ENCODE measurements around the gene PBX2. TPM values are rescaled to one million over a fixed set of nuclear protein-coding genes. Genes with fewer than 3 reads are reported as not detected.
"Not testable (repeated sequence)": the region's sequence is repeated elsewhere in the genome, so short reads cannot be mapped to it uniquely, and the experiment has no call there.

Gene PBX2
- total and polyA plus RNA-seq, 2 donors: 28.1 to 76.9 TPM

DNA sequence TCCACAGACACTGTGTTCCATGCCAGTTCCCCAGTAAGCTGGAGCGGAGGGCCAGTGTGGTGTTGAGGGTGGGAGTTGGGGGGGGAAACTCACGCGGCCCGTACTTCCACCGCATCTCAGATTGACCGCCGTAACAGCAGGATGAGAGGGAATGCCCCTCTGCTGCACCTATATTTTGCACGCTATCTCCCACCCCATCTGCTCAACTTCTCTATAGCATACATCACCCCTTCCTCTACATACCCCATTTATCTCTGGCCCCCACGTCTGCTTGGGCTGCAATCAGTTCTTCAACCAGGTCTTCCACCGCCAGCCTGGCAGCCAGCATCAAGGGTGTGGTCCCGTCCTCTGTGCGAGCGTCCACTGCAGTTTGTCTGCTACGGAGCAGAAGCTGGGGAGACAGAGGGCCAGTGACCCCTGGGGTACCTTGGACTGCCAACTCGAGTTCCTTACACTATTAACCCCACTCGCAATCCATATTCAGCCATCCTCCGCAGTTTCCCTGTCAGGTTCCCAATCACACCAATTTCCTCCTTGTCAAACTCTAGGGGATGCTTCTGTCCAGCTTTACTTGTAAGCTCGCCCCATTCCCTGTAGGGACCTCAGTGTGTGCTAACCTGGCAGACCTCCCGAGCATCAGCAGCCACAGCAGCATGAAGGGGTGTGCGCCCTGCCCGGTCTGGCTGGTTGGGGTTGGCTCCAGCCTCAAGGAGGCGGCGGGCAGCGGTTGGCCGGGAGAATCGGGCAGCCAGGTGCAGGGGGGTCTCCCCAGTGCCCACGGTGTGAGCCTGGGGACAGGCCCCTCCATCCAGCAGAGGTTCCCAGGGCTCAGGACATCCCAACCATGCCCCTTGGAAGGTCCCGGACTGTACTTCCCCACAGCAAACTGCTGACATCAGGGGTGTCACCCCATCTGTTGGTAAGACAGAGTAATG lies 6.9 kb upstream of the PBX2 start:
- peaks cover 0 to 5% of the 10 kb centered on the region in 2 donors for H3K9me3 ChIP-seq (ENCODE audit: control insufficient read depth in 2 of 2, insufficient read depth in 1 of 2, low read length in 1 of 2)
- WGBS: 54% methylated on average over 28 of the region's 28 CpGs
- peak overlapping the region; percentile 94 to 95 for H3K27ac ChIP-seq (ENCODE audit: low read depth in 1 of 2, low read length in 1 of 2)
- H3K4me3 ChIP-seq (ENCODE audit: low read length in 2 of 2): peak overlapping the region; percentile 85 to 92
- DNase-seq (ENCODE audit: low read depth in 6 of 9, low spot score in 9 of 9): no peak
- H3K36me3 ChIP-seq (ENCODE audit: control insufficient read depth in 2 of 2, insufficient read depth in 2 of 2, low read length in 1 of 2): no peaks in the 10 kb centered on the region
- H3K27me3 ChIP-seq (ENCODE audit: control insufficient read depth in 2 of 2, insufficient read depth in 1 of 2, low read length in 1 of 2): no peaks in the 10 kb centered on the region
- peaks cover 24 to 55% of the 10 kb centered on the region in 2 donors for H3K4me1 ChIP-seq (ENCODE audit: control insufficient read depth in 2 of 2, insufficient read depth in 2 of 2, low read length in 2 of 2)

DNA sequence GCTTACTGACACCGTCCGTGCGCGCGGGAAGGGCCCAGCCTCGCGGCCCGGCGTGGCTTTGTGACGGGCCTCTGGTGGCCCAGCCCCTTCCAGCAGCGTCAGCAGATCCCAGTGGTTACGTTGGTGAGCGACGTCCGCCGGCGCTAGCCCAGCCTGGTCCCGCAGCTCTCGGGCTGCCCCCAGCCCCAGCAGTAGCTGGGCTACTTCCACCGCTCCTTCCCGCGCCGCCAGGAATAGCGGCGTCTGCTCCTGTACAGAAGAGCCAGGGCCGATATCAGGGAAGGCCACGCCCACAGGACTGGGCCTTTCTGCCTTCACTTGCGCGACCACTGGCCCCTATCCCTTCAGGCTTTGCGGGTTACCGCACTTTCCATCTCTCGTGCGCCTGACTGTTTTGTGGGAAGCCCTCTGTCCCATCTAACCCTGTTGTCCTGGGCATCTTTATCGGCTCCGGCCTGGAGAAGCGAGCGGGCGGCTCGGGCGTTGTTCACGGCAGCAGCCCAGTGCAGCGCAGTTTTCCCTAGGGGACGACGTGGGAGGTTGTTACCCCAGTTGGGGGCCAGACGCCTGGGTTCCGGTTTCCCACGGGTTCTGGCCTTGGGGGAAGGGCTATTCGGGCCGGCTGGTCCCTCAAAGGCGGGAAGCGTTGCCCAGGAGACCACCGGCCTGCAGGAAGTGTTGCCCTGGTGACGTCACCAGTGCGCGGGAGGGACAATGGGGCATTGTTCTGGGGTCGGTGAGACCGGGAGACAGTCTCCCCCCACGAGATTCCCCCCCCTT lies 6.1 kb upstream of the PBX2 start:
- Histone ChIP-seq H3K27me3 (ENCODE audit: control insufficient read depth in 2 of 2, insufficient read depth in 1 of 2, low read length in 1 of 2) (no peaks in the 10 kb centered on the region), H3K4me1 (ENCODE audit: control insufficient read depth in 2 of 2, insufficient read depth in 2 of 2, low read length in 2 of 2) (peaks cover 27 to 55% of the 10 kb centered on the region in 2 donors), H3K9me3 (ENCODE audit: control insufficient read depth in 2 of 2, insufficient read depth in 1 of 2, low read length in 1 of 2) (peaks cover 0 to 5% of the 10 kb centered on the region in 2 donors), H3K27ac (ENCODE audit: low read depth in 1 of 2, low read length in 1 of 2) (peak overlapping the region; percentile 94 to 95), H3K4me3 (ENCODE audit: low read length in 2 of 2) (peak overlapping the region; percentile 85 to 92), H3K36me3 (ENCODE audit: control insufficient read depth in 2 of 2, insufficient read depth in 2 of 2, low read length in 1 of 2) (peaks cover 4 to 5% of the 10 kb centered on the region in 2 donors)
- DNase-seq (ENCODE audit: low read depth in 6 of 9, low spot score in 9 of 9): peak in 3 of 9 donors; percentile 63 to 73 (median 69)
- WGBS: under 1% methylated on average over 58 of the region's 58 CpGs

DNA sequence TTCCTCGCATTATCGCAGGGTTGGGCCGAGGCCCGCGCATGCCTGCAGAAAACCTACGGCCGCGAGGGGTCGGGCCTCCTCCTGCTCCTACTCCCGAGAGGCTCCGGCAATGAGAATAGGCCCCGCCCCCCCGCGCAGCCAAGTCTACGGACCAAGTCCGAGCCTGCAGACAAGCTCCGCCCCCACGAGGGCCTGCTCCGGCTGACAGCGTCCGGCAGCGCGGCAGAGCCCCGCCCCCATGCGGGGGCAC lies 5.6 kb upstream of the PBX2 start:
- WGBS: under 1% methylated on average over 25 of the region's 25 CpGs
- Histone ChIP-seq H3K4me1 (ENCODE audit: control insufficient read depth in 2 of 2, insufficient read depth in 2 of 2, low read length in 2 of 2) (peaks cover 28 to 60% of the 10 kb centered on the region in 2 donors), H3K27me3 (ENCODE audit: control insufficient read depth in 2 of 2, insufficient read depth in 1 of 2, low read length in 1 of 2) (no peaks in the 10 kb centered on the region), H3K27ac (ENCODE audit: low read depth in 1 of 2, low read length in 1 of 2) (peak overlapping the region; percentile 94 to 95), H3K9me3 (ENCODE audit: control insufficient read depth in 2 of 2, insufficient read depth in 1 of 2, low read length in 1 of 2) (peaks cover 0 to 5% of the 10 kb centered on the region in 2 donors), H3K4me3 (ENCODE audit: low read length in 2 of 2) (peak overlapping the region; percentile 85 to 92), H3K36me3 (ENCODE audit: control insufficient read depth in 2 of 2, insufficient read depth in 2 of 2, low read length in 1 of 2) (peaks cover 6 to 7% of the 10 kb centered on the region in 2 donors)
- DNase-seq (ENCODE audit: low read depth in 6 of 9, low spot score in 9 of 9): peak; percentile 90 to 99 (median 97)

DNA sequence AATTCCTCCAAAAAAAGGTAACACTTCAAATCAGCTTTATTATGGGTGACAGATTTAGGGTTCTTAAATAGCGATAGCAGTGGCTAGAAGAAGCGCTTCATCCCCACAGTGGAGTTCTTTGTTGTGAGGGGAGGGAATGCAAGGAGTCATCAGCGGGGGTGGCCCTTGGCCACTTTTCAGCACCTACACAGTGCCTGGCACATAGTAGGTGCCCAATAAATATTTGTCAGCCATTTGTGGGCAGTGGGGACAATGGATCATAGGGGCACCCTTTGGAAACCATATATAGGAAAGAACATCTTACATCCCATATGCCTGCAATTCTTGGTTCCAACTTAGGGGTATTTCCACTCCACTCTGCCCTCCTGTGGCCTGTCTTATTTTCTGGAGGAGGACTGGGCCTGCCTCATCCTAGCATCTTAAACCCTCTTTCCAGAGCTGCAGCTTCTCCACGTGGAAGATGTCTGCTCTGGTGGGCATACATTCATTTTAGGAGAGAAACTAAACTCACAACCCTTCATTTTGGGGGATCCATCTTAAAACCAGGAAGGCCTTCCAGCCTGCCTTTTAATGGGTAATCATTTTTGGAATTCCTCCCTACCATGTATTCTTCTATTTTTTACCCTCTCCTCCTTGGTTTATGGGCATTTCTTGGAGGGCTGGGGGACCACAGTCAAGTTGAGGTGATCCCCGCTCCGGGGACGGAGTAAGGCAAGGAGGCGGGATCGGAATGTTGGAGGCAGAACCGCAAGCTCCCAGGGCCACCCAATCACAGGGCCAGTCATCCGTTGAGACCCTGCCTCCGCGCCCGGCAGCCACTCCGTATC lies 5.0 kb upstream of the PBX2 start:
- WGBS: 18% methylated on average over 15 of the region's 15 CpGs
- Histone ChIP-seq H3K27ac (ENCODE audit: low read depth in 1 of 2, low read length in 1 of 2) (peak overlapping the region; percentile 86 to 94), H3K4me3 (ENCODE audit: low read length in 2 of 2) (peak overlapping the region; percentile 85 to 92), H3K4me1 (ENCODE audit: control insufficient read depth in 2 of 2, insufficient read depth in 2 of 2, low read length in 2 of 2) (peaks cover 28 to 64% of the 10 kb centered on the region in 2 donors), H3K9me3 (ENCODE audit: control insufficient read depth in 2 of 2, insufficient read depth in 1 of 2, low read length in 1 of 2) (peaks cover 0 to 5% of the 10 kb centered on the region in 2 donors), H3K36me3 (ENCODE audit: control insufficient read depth in 2 of 2, insufficient read depth in 2 of 2, low read length in 1 of 2) (peaks cover 6 to 7% of the 10 kb centered on the region in 2 donors), H3K27me3 (ENCODE audit: control insufficient read depth in 2 of 2, insufficient read depth in 1 of 2, low read length in 1 of 2) (no peaks in the 10 kb centered on the region)
- peak in 1 of 9 donors; percentile 76 for DNase-seq (ENCODE audit: low read depth in 6 of 9, low spot score in 9 of 9)

DNA sequence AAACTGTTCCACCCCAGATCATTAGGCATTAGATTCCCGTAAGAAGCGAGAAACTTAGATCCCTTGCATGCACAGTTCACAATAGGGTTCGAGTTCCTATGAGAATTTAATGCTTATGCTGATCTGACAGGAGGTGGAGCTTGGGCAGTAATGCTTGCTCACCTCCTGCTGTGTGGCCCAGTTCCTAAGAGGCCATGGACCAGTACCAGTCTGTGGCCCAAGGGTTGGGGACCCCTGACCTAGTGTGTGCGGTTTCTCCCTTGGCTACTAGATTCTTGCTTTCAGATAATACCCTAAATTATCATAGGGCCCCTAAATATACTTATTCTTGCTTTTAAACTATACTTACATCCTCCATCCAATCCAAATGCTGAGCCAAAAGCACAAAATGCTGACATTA lies 4.4 kb upstream of the PBX2 start:
- 99% methylated on average over 4 of the region's 4 CpGs for WGBS
- H3K4me1 ChIP-seq (ENCODE audit: control insufficient read depth in 2 of 2, insufficient read depth in 2 of 2, low read length in 2 of 2): peaks cover 28 to 64% of the 10 kb centered on the region in 2 donors

DNA sequence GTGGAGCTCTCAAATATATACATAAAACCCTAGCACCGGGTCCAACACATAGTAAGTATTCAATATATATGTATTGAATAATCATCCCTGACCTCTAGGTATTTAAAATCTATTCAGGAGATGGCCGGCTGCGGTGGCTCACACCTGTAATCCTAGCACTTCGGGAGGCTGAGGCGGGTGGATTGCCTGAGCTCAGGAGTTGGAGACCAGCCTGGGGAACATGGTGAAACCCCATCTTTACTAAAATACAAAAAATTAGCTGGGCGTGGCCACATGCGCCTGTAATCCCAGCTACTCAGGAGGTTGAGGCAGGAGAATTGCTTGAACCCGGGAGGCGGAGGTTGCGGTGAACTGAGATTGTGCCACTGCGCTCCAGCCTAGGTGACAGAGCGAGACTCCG lies 3.1 kb upstream of the PBX2 start:
- peak overlapping the region; percentile 93 to 94 for H3K27ac ChIP-seq (ENCODE audit: low read depth in 1 of 2, low read length in 1 of 2)
- peaks cover 13 to 17% of the 10 kb centered on the region in 2 donors for H3K36me3 ChIP-seq (ENCODE audit: control insufficient read depth in 2 of 2, insufficient read depth in 2 of 2, low read length in 1 of 2)
- H3K4me3 ChIP-seq (ENCODE audit: low read length in 2 of 2): peak overlapping the region; percentile 92 to 97
- not testable (repeated sequence) for DNase-seq (ENCODE audit: low read depth in 6 of 9, low spot score in 9 of 9); H3K27me3 ChIP-seq (ENCODE audit: control insufficient read depth in 2 of 2, insufficient read depth in 1 of 2, low read length in 1 of 2)
- 68% methylated on average over 13 of the region's 13 CpGs for WGBS
- H3K4me1 ChIP-seq (ENCODE audit: control insufficient read depth in 2 of 2, insufficient read depth in 2 of 2, low read length in 2 of 2): peaks cover 38 to 77% of the 10 kb centered on the region in 2 donors
- peaks cover 0 to 13% of the 10 kb centered on the region in 2 donors for H3K9me3 ChIP-seq (ENCODE audit: control insufficient read depth in 2 of 2, insufficient read depth in 1 of 2, low read length in 1 of 2)

More for the DNA sequence above, 4.4 kb upstream of the PBX2 start:
- peaks cover 6 to 7% of the 10 kb centered on the region in 2 donors for H3K36me3 ChIP-seq (ENCODE audit: control insufficient read depth in 2 of 2, insufficient read depth in 2 of 2, low read length in 1 of 2)
- H3K4me3 ChIP-seq (ENCODE audit: low read length in 2 of 2): no peak overlapping the region
- peak overlapping the region in 1 of 2 donors; percentile 94 for H3K27ac ChIP-seq (ENCODE audit: low read depth in 1 of 2, low read length in 1 of 2)
- DNase-seq (ENCODE audit: low read depth in 6 of 9, low spot score in 9 of 9): no peak
- H3K9me3 ChIP-seq (ENCODE audit: control insufficient read depth in 2 of 2, insufficient read depth in 1 of 2, low read length in 1 of 2): peaks cover 0 to 8% of the 10 kb centered on the region in 2 donors
- H3K27me3 ChIP-seq (ENCODE audit: control insufficient read depth in 2 of 2, insufficient read depth in 1 of 2, low read length in 1 of 2): no peaks in the 10 kb centered on the region

DNA sequence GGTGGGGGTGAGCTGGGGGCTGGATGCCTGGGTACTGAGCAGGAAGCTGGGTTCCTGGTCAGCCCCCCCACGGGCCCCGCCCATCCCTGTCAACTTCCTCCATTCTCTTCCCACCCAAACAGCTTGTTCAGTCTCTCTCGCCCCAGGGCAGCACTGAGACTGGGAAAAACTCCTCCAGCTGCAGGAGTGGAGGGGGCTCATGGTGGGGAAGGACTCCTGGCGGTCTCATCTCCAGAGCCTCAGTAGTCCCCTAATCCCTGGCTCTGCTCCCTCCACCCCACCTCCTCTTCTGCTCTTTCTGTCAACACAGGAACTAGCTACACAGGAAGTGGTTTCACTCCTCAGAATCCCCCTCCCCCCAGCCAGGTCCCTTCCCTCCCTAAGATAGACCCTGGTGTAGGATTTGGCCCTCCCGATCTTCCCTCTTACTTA lies 2.6 kb upstream of the PBX2 start, which contains the start of gene GPSM3:
TSS of gene GPSM3 (minus strand) at position 36 of the 432 bp plus-strand sequence. CDS start 130 bp downstream, outside the sequence.
- H3K4me1 ChIP-seq (ENCODE audit: control insufficient read depth in 2 of 2, insufficient read depth in 2 of 2, low read length in 2 of 2): peaks cover 42 to 82% of the 10 kb centered on the region in 2 donors
- peak within 1 kb of the TSS; percentile 92 to 97 for H3K4me3 ChIP-seq (ENCODE audit: low read length in 2 of 2)
- H3K9me3 ChIP-seq (ENCODE audit: control insufficient read depth in 2 of 2, insufficient read depth in 1 of 2, low read length in 1 of 2): peaks cover 0 to 13% of the 10 kb centered on the region in 2 donors
- WGBS: 6% methylated on average over 5 of the region's 5 CpGs
- no peaks in the 10 kb centered on the region for H3K27me3 ChIP-seq (ENCODE audit: control insufficient read depth in 2 of 2, insufficient read depth in 1 of 2, low read length in 1 of 2)
- DNase-seq (ENCODE audit: low read depth in 6 of 9, low spot score in 9 of 9): peak; percentile 57 to 92 (median 80)
- peaks cover 18 to 22% of the 10 kb centered on the region in 2 donors for H3K36me3 ChIP-seq (ENCODE audit: control insufficient read depth in 2 of 2, insufficient read depth in 2 of 2, low read length in 1 of 2)
- peak within 1 kb of the TSS; percentile 93 to 94 for H3K27ac ChIP-seq (ENCODE audit: low read depth in 1 of 2, low read length in 1 of 2)

Data from thymus (tissue), 11 donors.